ENCODE results near the gene PNKP.

Gene PNKP

GRCh38 chr19:49877020-49877878, 9.9 kb upstream of the PNKP start, which contains the start of the genes AKT1S1 and TBC1D17:
AKT1S1 (minus strand) TSS chr19:49877355; CDS start chr19:49873295, 4,060 bp downstream.
TBC1D17 (plus strand) TSS chr19:49877702; CDS start chr19:49877724, 22 bp downstream.
- H3K27ac ChIP-seq, result peak within 1 kb of the TSS; percentile 99
- no peak for TF ChIP-seq CTCF (conservative IDR thresholded peaks at IDR 0.05)
- TF ChIP-seq ZFX (IDR thresholded peaks at IDR 0.05), result peak; percentile 73; the same call in 1 of the 2 replicates

- TF ChIP-seq CTCF (conservative IDR thresholded peaks at IDR 0.05), result no peak
- no peak for TF ChIP-seq ZFX (IDR thresholded peaks at IDR 0.05)
- peak overlapping the region; percentile 99 for H3K27ac ChIP-seq
Observed at GRCh38 chr19:49876422-49877019, 9.1 kb upstream of the PNKP start.

- no peak for TF ChIP-seq ZFX (IDR thresholded peaks at IDR 0.05)
- TF ChIP-seq CTCF (conservative IDR thresholded peaks at IDR 0.05), result no peak
- H3K27ac ChIP-seq, result peak overlapping the region; percentile 99
Observed at GRCh38 chr19:49875857-49876421, 8.6 kb upstream of the PNKP start.

GRCh38 chr19:49875177-49875576, 7.8 kb upstream of the PNKP start:
- TF ChIP-seq CTCF (conservative IDR thresholded peaks at IDR 0.05) (no peak), ZFX (IDR thresholded peaks at IDR 0.05) (no peak)
- peak overlapping the region; percentile 99 for H3K27ac ChIP-seq

- peak overlapping the region; percentile 99; the same call in 1 of the 2 replicates for H3K27ac ChIP-seq
- no peak for TF ChIP-seq ZFX (IDR thresholded peaks at IDR 0.05)
- no peak for TF ChIP-seq CTCF (conservative IDR thresholded peaks at IDR 0.05)
Observed at GRCh38 chr19:49874503-49875157, 7.3 kb upstream of the PNKP start.

GRCh38 chr19:49873834-49874233, 6.5 kb upstream of the PNKP start:
- TF ChIP-seq ZFX (IDR thresholded peaks at IDR 0.05) (no peak), CTCF (conservative IDR thresholded peaks at IDR 0.05) (no peak)
- no peak overlapping the region for H3K27ac ChIP-seq

Data from C4-2B (cell line).